AG09319 (cell line): ENCODE results near the gene PXDN.

Experiments used
- DNase-seq: peaks from one replicate; pipeline ENCODE4 v3.0.0-alpha.2; 2010; ENCODE audit warnings: low read depth; ENCODE audit errors: extremely low read depth
- TF ChIP-seq, protein P1 (sequence below): IDR thresholded peaks from 2 replicates; pipeline ENCODE4 v1.5.1; 2011; ENCODE audit warnings: low read depth, mild to moderate bottlenecking, inconsistent platforms, low read length, moderate library complexity

Gene PXDN

DNA sequence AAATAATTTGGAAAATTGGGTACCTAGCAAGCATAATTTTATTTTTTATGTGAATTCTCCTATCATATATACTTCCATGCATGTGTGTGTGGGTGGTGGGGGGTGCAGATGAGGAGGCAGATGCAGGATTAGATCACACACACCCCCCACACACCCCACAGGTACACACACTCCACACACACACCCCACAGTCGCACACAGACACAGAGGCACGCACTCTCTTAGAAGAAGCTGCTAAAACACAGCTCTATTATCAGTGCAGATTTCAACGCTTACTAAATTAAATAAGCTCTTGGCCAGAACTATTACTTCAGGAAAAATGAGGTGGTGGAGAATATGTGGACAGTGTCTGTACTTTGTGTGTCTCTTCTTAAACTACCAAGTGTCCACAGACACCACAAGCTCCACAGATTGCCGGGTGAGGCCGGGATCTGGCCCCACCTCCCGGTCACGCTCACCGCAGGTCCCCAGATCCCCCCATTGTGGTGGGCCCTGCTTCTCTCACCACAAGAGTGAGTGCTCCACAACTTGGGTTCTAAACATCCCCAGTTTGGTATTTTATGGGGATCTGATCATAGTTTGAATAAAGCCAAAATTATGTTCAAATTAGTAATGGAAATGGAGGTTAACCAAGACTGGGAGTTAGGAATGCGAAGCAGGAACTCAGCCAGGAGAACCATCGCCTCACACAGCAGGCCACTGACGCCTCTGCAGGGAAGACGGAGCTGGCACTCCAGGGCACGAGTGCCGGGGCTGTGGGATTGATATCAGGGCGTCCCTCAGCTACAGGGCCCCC lies 102.1 kb downstream of the PXDN start:
- TF ChIP-seq, protein P1, sequence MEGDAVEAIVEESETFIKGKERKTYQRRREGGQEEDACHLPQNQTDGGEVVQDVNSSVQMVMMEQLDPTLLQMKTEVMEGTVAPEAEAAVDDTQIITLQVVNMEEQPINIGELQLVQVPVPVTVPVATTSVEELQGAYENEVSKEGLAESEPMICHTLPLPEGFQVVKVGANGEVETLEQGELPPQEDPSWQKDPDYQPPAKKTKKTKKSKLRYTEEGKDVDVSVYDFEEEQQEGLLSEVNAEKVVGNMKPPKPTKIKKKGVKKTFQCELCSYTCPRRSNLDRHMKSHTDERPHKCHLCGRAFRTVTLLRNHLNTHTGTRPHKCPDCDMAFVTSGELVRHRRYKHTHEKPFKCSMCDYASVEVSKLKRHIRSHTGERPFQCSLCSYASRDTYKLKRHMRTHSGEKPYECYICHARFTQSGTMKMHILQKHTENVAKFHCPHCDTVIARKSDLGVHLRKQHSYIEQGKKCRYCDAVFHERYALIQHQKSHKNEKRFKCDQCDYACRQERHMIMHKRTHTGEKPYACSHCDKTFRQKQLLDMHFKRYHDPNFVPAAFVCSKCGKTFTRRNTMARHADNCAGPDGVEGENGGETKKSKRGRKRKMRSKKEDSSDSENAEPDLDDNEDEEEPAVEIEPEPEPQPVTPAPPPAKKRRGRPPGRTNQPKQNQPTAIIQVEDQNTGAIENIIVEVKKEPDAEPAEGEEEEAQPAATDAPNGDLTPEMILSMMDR: no peak
- DNase-seq: no peak

DNA sequence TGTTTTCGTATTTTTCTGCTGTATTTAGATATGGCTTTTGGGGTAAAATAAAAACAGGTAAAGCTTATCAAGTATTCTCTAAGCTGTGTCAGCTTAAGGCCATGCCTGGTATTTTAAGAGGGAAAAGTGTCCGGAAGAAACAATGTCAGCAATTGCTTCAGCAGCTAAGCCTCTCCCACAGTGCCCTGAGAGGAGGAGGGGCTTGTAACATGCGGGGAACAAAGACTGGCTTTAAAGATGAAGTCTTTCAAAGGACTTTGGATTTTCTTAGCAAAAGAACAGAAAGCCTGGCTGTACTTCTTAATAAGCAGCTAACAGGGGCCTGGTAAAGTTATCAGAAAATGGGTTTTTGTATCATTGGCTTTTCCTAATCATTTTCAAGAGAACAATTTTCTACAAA lies 102.8 kb downstream of the PXDN start:
- no peak for DNase-seq
- TF ChIP-seq, protein P1: no peak

DNA sequence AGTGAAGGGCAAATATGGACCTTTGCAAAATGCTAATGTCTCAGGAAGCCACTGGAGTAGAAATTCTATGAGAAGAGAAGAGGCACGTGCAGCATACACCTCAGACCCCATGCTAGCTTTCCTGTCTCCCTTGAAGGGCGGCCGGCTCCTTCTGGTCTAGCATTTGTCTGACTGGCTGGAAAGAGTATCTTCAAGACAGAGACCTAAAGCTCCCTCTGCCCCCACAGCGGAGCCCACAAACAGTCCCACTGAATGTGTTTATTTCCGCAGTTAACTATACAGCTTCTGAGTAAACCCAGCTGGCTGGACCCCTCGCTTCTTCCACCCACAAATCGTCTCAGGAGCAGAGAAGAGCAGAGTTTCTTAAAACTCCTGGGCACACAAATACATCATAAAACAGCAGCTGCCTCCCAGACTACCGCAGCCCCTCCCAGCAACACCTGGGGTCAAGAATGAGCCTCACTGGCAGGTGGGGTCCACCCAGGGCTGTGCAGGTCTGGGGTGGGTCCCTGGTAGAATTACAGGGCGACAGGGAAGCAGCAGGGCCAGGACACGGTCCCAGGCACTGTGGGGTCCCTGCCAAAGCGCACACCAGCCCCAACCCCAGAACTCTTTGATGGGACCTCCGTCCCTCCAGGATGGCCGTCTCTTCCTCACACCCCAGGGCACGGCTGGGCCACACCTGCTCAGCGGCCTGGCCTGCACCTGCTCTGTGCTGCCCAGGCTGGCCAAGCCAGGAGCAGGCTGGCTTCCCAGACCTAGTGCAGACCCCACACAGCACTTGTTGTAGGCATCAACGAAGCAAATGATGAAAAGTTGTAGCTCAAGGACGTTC lies 103.8 kb downstream of the PXDN start:
- TF ChIP-seq, protein P1: no peak
- DNase-seq: no peak

DNA sequence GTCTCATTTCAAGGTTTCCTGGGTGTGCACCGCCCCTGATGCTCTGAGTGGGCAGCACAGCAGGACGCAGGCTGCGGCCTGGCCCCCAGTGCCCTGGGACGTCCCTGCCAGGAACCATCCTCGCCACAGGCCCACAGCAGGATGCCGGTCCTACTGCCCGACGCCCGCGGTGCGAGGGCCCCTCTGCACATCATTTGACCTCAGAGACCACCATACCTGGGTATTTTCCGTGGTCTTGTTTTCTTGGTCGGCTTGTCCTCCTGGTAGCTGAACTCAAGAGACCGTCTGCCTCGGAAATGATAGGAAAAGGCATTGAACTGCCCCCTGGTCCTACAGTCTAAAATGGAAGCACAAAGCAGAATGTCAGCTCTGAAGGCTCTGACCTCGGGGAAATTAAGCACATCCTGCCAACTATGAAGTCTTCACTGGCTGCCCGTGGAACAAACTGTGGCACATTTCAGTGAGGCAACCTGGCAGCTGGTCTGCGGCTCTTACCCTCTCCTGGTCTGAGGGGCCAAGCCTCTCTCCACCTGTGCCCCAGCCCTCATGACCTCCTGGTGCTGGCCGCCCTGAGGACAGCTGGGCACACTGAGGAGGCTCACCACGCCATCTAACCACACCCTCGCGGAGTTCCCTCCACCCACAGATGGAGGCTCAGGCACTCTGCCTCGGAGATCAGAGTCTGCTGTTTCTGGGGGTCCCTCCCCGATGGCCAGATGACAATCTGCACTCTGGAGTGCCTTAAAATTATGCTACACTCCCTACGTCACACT lies 105.0 kb downstream of the PXDN start:
- TF ChIP-seq, protein P1: no peak
- DNase-seq: no peak

DNA sequence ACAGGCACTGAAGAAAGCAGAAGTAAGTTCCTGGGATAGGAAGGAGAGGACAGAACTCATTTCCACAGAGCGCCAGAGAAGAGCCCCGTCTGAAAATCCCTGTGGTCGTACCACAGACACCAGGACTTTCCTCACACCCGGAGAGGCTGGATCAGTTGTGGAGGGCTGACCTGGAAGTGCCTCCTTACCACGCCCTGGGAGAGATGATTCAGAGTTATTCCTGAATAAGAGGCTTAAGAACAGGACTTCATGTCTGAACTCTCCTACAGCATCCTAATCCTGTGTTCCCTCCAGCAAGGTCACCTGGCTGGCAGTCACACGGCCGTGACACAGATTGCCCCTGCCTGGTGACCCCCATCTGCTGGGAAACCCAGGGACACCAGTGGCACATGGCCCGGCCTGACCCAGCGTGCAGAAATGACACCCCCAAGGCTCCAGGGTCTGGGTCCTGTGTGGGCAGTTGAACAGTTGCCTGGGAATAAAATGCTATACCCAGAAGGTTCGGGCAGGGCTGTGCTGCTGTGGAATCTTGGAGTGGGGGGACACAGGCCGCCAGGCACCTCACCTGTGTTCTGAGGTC lies 105.9 kb downstream of the PXDN start:
- TF ChIP-seq, protein P1: no peak

DNA sequence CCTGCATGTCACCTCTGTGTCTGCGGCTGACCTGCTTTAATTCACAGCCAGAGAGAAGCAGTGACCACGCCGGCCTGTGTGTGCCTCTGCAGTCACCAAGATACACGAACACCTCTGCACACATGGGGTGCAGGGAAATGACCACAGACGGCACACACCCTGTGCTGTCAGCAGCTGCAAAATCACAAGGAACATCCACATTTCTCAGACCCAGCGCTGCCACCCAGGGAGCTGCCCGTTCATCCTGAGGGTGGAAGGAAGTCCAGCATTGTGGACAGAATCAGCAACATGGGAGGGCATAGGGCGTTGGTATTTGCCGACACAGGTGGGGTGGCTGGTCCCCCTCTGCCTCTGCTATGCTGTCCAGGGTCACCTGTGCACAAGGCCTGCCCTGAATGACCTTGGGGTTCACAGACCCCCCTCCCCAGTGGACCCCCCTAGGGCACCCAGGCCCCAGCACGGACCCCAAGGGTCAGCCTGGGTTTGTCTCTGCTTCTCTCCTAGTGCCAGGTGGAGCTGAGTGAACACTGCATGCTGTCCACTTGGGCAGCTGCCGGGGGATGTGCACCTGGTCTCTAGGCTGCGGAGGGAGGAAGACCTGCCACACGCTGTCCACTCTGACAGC lies 107.4 kb downstream of the PXDN start:
- no peak for DNase-seq
- TF ChIP-seq, protein P1: no peak

More for the DNA sequence above, 105.9 kb downstream of the PXDN start:
- DNase-seq: no peak
